Activated CD8-positive, alpha-beta T cell treated with anti-CD3 and anti-CD28 coated beads for 36 hours (primary cell): ENCODE measurements around the gene CHST11. TPM values are rescaled to one million over a fixed set of nuclear protein-coding genes. Genes with fewer than 3 reads are reported as not detected.

Source experiments
- ATAC-seq: fragments of 200-7000 bp; cut with Tn5 transposase; one replicate; pipeline ENCODE4 v1.10.0; 2021; ENCODE audit warnings: mild to moderate bottlenecking, moderate library complexity
- CTCF ChIA-PET: fragments of 350-600 bp; sonication (Branson Sonifier 250); formaldehyde crosslinking; loops from one replicate; lab custom pipeline; 2021; ENCODE audit warnings: antibody characterized with exemption; lab: Charles Lee
- POLR2A ChIA-PET: fragments of 350-600 bp; sonication (Branson Sonifier 250); formaldehyde crosslinking; loops from one replicate; lab custom pipeline; 2021; ENCODE audit warnings: antibody characterized with exemption; lab: Charles Lee
- DNase-seq: peaks from one replicate; pipeline ENCODE4 v3.0.0-alpha.2; 2020
- H3K27ac Mint-ChIP-seq: one replicate; pipeline ENCODE4 v1.8.0; 2021; ENCODE audit warnings: mild to moderate bottlenecking, mixed read lengths
- H3K27me3 Mint-ChIP-seq: one replicate; pipeline ENCODE4 v1.8.0; 2021; ENCODE audit warnings: mixed read lengths
- H3K36me3 Mint-ChIP-seq: one replicate; pipeline ENCODE4 v1.8.0; 2021; ENCODE audit warnings: low read depth, mixed read lengths
- H3K4me1 Mint-ChIP-seq: one replicate; pipeline ENCODE4 v1.8.0; 2021; ENCODE audit warnings: low read depth, mixed read lengths
- H3K4me3 Mint-ChIP-seq: one replicate; pipeline ENCODE4 v1.8.0; 2021; ENCODE audit warnings: mild to moderate bottlenecking, moderate library complexity, mixed read lengths
- H3K9me3 Mint-ChIP-seq: one replicate; pipeline ENCODE4 v1.8.0; 2021; ENCODE audit warnings: mixed read lengths
- intact Hi-C: fragments of 100-400 bp; cut with micrococcal nuclease; formaldehyde crosslinking; loops from one replicate; pipeline ENCODE4 v1.10.0; 2022
- total RNA-seq, 2 experiments: library from RNA; stranded (reverse); gene quantifications; one replicate each; pipeline ENCODE4 v1.2.3, GENCODE V29; 2021
- TF ChIP-seq, protein P1 (sequence below): fragments of 200-600 bp; IDR thresholded peaks from one replicate; pipeline ENCODE4 v1.8.0; 2022; ENCODE audit warnings: antibody characterized with exemption, mild to moderate bottlenecking

Gene CHST11
- total RNA-seq, 2 experiments from 2014 or later: 30.9 to 33.9 TPM

DNA sequence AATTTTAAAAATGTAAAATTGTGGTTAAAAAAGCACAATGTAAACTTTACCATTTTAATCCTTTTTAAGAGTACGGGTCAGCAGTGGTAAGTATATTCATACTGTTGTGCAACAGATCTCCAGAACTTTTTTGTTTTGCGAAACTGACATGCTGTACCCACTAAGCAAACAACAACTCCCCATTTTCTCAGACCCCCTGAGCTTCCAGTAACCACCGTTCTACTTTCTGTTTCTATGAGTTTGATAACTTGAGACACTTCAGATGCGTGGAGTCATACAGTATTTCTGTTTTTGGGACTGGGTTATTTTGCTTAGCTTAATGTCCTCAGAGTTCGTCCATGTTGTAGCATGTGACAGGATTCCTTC is 38.0 kb downstream of the CHST11 start:
- Mint-ChIP-seq H3K27me3 (no peaks in the 10 kb centered on the region), H3K4me3 (peak overlapping the region; percentile 63), H3K36me3 (peaks cover 15% of the 10 kb centered on the region), H3K27ac (peak overlapping the region; percentile 84), H3K9me3 (no peaks in the 10 kb centered on the region), H3K4me1 (peaks cover 85% of the 10 kb centered on the region)
- ChIA-PET POLR2A (interaction anchor here (0.6 to 4.1 kb wide), 6 partner anchors 16 to 44 kb away, joined by 3 to 21 read pairs (median 3); no protein-coding TSS in a partner anchor), CTCF (interaction anchor here (1.1 to 1.5 kb wide), 5 partner anchors 22 to 113 kb away, joined by 3 to 7 read pairs (median 3); no protein-coding TSS in a partner anchor)
- no peak for DNase-seq
- intact Hi-C loops: loop anchor here (5.0 kb wide), 1 partner anchor 37 kb away; the partner anchor contains the start of gene CHST11
- ATAC-seq: peak; percentile 51
- TF ChIP-seq, protein P1, sequence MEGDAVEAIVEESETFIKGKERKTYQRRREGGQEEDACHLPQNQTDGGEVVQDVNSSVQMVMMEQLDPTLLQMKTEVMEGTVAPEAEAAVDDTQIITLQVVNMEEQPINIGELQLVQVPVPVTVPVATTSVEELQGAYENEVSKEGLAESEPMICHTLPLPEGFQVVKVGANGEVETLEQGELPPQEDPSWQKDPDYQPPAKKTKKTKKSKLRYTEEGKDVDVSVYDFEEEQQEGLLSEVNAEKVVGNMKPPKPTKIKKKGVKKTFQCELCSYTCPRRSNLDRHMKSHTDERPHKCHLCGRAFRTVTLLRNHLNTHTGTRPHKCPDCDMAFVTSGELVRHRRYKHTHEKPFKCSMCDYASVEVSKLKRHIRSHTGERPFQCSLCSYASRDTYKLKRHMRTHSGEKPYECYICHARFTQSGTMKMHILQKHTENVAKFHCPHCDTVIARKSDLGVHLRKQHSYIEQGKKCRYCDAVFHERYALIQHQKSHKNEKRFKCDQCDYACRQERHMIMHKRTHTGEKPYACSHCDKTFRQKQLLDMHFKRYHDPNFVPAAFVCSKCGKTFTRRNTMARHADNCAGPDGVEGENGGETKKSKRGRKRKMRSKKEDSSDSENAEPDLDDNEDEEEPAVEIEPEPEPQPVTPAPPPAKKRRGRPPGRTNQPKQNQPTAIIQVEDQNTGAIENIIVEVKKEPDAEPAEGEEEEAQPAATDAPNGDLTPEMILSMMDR: no peak

DNA sequence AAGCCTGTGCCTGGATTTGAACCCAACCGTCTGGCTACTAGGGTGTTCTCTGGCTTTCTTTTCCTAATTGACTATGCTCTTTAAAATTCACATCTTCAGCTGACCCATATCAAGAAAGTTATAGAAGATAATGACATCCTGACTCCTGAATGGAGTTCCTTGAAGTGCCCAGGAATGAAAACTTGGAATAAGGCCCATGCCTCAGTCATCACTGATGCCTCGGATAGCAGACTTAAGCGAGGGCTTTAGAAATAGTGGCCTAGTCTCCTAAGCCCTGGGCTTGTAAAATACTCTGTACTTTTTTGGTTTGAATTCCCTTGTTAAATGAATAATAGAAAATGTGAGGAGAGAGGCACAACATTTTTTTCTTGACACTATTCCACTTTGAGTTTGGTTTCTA is 39.0 kb downstream of the CHST11 start:
- peaks cover 15% of the 10 kb centered on the region for H3K36me3 Mint-ChIP-seq
- peak overlapping the region; percentile 55 for H3K27ac Mint-ChIP-seq
- ATAC-seq (no peak), DNase-seq (no peak)
- peaks cover 85% of the 10 kb centered on the region for H3K4me1 Mint-ChIP-seq
- H3K9me3 Mint-ChIP-seq: no peaks in the 10 kb centered on the region
- H3K4me3 Mint-ChIP-seq: no peak overlapping the region
- intact Hi-C loops: no loop called here
- TF ChIP-seq, protein P1: no peak
- CTCF ChIA-PET: no interaction called here
- POLR2A ChIA-PET: no interaction called here
- no peaks in the 10 kb centered on the region for H3K27me3 Mint-ChIP-seq

DNA sequence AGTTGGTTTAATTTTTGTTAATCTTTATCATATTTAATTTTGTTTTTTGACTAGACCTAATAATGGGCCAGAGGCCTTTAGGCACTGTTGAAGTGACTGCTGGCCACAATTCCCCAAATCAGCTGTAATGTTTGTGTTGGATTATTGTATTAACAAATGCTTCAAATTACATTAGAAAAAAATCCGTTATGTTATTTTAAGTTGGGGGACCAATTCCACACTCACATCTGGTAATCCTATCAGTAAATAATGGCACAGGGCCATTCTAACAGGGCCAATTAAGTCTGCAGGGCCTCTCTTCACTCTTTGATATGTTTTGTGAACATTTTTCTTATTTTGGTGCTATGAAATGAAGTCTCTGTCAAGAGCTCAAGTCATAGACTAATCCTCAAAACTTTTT is 39.6 kb downstream of the CHST11 start:
- no peaks in the 10 kb centered on the region for H3K9me3 Mint-ChIP-seq
- H3K36me3 Mint-ChIP-seq: peaks cover 15% of the 10 kb centered on the region
- DNase-seq: no peak
- CTCF ChIA-PET: no interaction called here
- peaks cover 84% of the 10 kb centered on the region for H3K4me1 Mint-ChIP-seq
- TF ChIP-seq, protein P1: no peak
- no peak overlapping the region for H3K27ac Mint-ChIP-seq
- POLR2A ChIA-PET: no interaction called here
- intact Hi-C loops: no loop called here
- no peak overlapping the region for H3K4me3 Mint-ChIP-seq
- no peak for ATAC-seq
- no peaks in the 10 kb centered on the region for H3K27me3 Mint-ChIP-seq

- H3K27me3 Mint-ChIP-seq: no peaks in the 10 kb centered on the region
- peaks cover 12% of the 10 kb centered on the region for H3K36me3 Mint-ChIP-seq
- ATAC-seq (peak; percentile 43), DNase-seq (peak; percentile 65)
- H3K4me3 Mint-ChIP-seq: no peak overlapping the region
- TF ChIP-seq, protein P1: no peak
- peaks cover 89% of the 10 kb centered on the region for H3K4me1 Mint-ChIP-seq
- POLR2A ChIA-PET: interaction anchor here (1.1 to 1.2 kb wide), 2 partner anchors 71 to 185 kb away, joined by 3 read pairs; no protein-coding TSS in a partner anchor
- H3K9me3 Mint-ChIP-seq: no peaks in the 10 kb centered on the region
- intact Hi-C loops: no loop called here
- CTCF ChIA-PET: no interaction called here
- peak overlapping the region; percentile 78 for H3K27ac Mint-ChIP-seq
These were observed 41.6 kb downstream of the CHST11 start for GRCh38 chr12:104498211-104498801.

- no peak overlapping the region for H3K4me3 Mint-ChIP-seq
- no peak overlapping the region for H3K27ac Mint-ChIP-seq
- intact Hi-C loops: no loop called here
- no peaks in the 10 kb centered on the region for H3K27me3 Mint-ChIP-seq
- DNase-seq (no peak), ATAC-seq (no peak)
- ChIA-PET CTCF (interaction anchor here (0.7 to 2.4 kb wide), 4 partner anchors 12 to 118 kb away, joined by 3 to 8 read pairs (median 4); no protein-coding TSS in a partner anchor), POLR2A (interaction anchor here (1.5 to 1.6 kb wide), 4 partner anchors 9 to 43 kb away, joined by 4 to 6 read pairs (median 4); partner anchors contain the start of gene CHST11)
- peaks cover 7% of the 10 kb centered on the region for H3K36me3 Mint-ChIP-seq
- peaks cover 85% of the 10 kb centered on the region for H3K4me1 Mint-ChIP-seq
- H3K9me3 Mint-ChIP-seq: no peaks in the 10 kb centered on the region
- TF ChIP-seq, protein P1: no peak
These were observed 43.1 kb downstream of the CHST11 start for GRCh38 chr12:104499668-104500332.
